ENCODE results near the gene ASTN2. TPM values are rescaled to one million over a fixed set of nuclear protein-coding genes. Genes with fewer than 3 reads are reported as not detected.

Gene ASTN2
- total RNA-seq, 1 experiment from 2014 or later, result 4.8 TPM

- Histone ChIP-seq H2AFZ (ENCODE audit: low read depth, low read length, poor library complexity, severe bottlenecking) (no peak overlapping the region), H3K27ac (ENCODE audit: low read depth, low read length) (no peak overlapping the region), H3K36me3 (ENCODE audit: control insufficient read depth in 1 of 2, insufficient read depth in 2 of 2, low read length in 2 of 2) (no peaks in the 10 kb centered on the region), H3K4me3 (replicated peaks in 1 of 2; ENCODE audit: low read depth in 1 of 2, low read length in 2 of 2) (no peak overlapping the region), H3K27me3 (ENCODE audit: insufficient read depth, low read length) (peaks cover 19% of the 10 kb centered on the region), H3K9ac (ENCODE audit: low read length) (no peak overlapping the region), H3K4me1 (ENCODE audit: control insufficient read depth in 1 of 2, insufficient read depth in 2 of 2, low read length in 2 of 2) (no peaks in the 10 kb centered on the region), H4K20me1 (ENCODE audit: insufficient read depth) (no peaks in the 10 kb centered on the region), H3K9me3 (ENCODE audit: control insufficient read depth in 1 of 2, insufficient read depth in 1 of 2, low read depth in 1 of 2, low read length in 2 of 2) (no peaks in the 10 kb centered on the region), H3K79me2 (ENCODE audit: insufficient read depth, low read length) (no peaks in the 10 kb centered on the region), H3K9me2 (ENCODE audit: insufficient read depth) (no peaks in the 10 kb centered on the region), H3K4me2 (ENCODE audit: low read length) (no peak overlapping the region)
- CTCF ChIA-PET, result no interaction called here
- ATAC-seq, result no peak
- no peak for TF ChIP-seq SIN3A (IDR thresholded peaks at IDR 0.05; ENCODE audit: low read depth)
- TF ChIP-seq, protein P1, sequence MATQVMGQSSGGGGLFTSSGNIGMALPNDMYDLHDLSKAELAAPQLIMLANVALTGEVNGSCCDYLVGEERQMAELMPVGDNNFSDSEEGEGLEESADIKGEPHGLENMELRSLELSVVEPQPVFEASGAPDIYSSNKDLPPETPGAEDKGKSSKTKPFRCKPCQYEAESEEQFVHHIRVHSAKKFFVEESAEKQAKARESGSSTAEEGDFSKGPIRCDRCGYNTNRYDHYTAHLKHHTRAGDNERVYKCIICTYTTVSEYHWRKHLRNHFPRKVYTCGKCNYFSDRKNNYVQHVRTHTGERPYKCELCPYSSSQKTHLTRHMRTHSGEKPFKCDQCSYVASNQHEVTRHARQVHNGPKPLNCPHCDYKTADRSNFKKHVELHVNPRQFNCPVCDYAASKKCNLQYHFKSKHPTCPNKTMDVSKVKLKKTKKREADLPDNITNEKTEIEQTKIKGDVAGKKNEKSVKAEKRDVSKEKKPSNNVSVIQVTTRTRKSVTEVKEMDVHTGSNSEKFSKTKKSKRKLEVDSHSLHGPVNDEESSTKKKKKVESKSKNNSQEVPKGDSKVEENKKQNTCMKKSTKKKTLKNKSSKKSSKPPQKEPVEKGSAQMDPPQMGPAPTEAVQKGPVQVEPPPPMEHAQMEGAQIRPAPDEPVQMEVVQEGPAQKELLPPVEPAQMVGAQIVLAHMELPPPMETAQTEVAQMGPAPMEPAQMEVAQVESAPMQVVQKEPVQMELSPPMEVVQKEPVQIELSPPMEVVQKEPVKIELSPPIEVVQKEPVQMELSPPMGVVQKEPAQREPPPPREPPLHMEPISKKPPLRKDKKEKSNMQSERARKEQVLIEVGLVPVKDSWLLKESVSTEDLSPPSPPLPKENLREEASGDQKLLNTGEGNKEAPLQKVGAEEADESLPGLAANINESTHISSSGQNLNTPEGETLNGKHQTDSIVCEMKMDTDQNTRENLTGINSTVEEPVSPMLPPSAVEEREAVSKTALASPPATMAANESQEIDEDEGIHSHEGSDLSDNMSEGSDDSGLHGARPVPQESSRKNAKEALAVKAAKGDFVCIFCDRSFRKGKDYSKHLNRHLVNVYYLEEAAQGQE (IDR thresholded peaks at IDR 0.05; ENCODE audit: low read depth), result no peak
- TF ChIP-seq, protein P2, sequence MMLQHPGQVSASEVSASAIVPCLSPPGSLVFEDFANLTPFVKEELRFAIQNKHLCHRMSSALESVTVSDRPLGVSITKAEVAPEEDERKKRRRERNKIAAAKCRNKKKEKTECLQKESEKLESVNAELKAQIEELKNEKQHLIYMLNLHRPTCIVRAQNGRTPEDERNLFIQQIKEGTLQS (IDR thresholded peaks at IDR 0.05), result no peak
- TF ChIP-seq POLR2AphosphoS5 (IDR thresholded peaks at IDR 0.05; ENCODE audit: low read depth, low read length), result no peak
- TF ChIP-seq, protein P3, sequence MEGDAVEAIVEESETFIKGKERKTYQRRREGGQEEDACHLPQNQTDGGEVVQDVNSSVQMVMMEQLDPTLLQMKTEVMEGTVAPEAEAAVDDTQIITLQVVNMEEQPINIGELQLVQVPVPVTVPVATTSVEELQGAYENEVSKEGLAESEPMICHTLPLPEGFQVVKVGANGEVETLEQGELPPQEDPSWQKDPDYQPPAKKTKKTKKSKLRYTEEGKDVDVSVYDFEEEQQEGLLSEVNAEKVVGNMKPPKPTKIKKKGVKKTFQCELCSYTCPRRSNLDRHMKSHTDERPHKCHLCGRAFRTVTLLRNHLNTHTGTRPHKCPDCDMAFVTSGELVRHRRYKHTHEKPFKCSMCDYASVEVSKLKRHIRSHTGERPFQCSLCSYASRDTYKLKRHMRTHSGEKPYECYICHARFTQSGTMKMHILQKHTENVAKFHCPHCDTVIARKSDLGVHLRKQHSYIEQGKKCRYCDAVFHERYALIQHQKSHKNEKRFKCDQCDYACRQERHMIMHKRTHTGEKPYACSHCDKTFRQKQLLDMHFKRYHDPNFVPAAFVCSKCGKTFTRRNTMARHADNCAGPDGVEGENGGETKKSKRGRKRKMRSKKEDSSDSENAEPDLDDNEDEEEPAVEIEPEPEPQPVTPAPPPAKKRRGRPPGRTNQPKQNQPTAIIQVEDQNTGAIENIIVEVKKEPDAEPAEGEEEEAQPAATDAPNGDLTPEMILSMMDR (IDR thresholded peaks at IDR 0.05 in 2 of 3, conservative IDR thresholded peaks at IDR 0.05 in 1 of 3; ENCODE audit: borderline replicate concordance in 1 of 3, insufficient read depth in 1 of 3, low read depth in 2 of 3, low read length in 2 of 3), result no peak
- TF ChIP-seq EGR1 (IDR thresholded peaks at IDR 0.05; ENCODE audit: low read depth), result no peak
- TF ChIP-seq JUND (IDR thresholded peaks at IDR 0.05), result no peak
- no peak for TF ChIP-seq MAX (IDR thresholded peaks at IDR 0.05)
- no peak for TF ChIP-seq SRF (IDR thresholded peaks at IDR 0.05; ENCODE audit: low read depth)
- intact Hi-C loops (cut with micrococcal nuclease), result no loop called here
- POLR2A ChIA-PET, result no interaction called here
- BruUV-seq (replicated peaks), result no TSS peak
- no peak for DNase-seq (ENCODE audit: low read depth, low spot score)
- RAD21 ChIA-PET (ENCODE audit: low non-redundant PET in 1 of 2, low total read pairs in 2 of 2, uncharacterized antibody in 2 of 2, unreplicated experiment in 2 of 2), result no interaction called here
Observed at GRCh38 chr9:116798521-116798920, 616.3 kb downstream of the ASTN2 start.
